ENCODE data around the gene RND2. TPM values are rescaled to one million over a fixed set of nuclear protein-coding genes. Genes with fewer than 3 reads are reported as not detected.

The RND2 gene
- polyA plus RNA-seq, 3 donors: not detected

- Histone ChIP-seq H3K9me3 (replicated peaks in 1 of 2; ENCODE audit: control insufficient read depth in 1 of 2, insufficient read depth in 1 of 2, low read length in 2 of 2) (no peaks in the 10 kb centered on the region), H4K20me1 (ENCODE audit: insufficient read depth, low read length) (peaks cover 24% of the 10 kb centered on the region), H3K4me2 (replicated peaks; ENCODE audit: extremely low read depth, low read length, poor library complexity, severe bottlenecking) (no peak overlapping the region), H3K4me1 (ENCODE audit: control insufficient read depth in 1 of 2, insufficient read depth in 2 of 2, low read length in 2 of 2) (peaks cover 23 to 24% of the 10 kb centered on the region in 2 donors), H3K27me3 (ENCODE audit: control insufficient read depth in 2 of 2, insufficient read depth in 2 of 2, low read length in 2 of 2) (no peaks in the 10 kb centered on the region), H2AFZ (ENCODE audit: insufficient read depth, low read depth, low read length, poor library complexity, severe bottlenecking) (no peak overlapping the region), H3K36me3 (replicated peaks in 1 of 2; ENCODE audit: control insufficient read depth in 1 of 2, insufficient read depth in 2 of 2, low read length in 2 of 2) (peaks cover 39 to 55% of the 10 kb centered on the region in 2 donors), H3K9ac (ENCODE audit: insufficient read depth, low read length, poor library complexity, severe bottlenecking) (no peak overlapping the region), H3K27ac (ENCODE audit: low read depth in 1 of 2, low read length in 2 of 2) (peak overlapping the region in 1 of 2 donors; percentile 55), H3K4me3 (replicated peaks in 1 of 3; ENCODE audit: low read depth in 2 of 3, low read length in 3 of 3) (no peak overlapping the region), H3K79me2 (ENCODE audit: insufficient read depth, low read length) (peaks cover 18% of the 10 kb centered on the region)
- H3K36me3 Mint-ChIP-seq: peaks cover 58 to 60% of the 10 kb centered on the region in 2 donors
- H3K4me3 Mint-ChIP-seq: no peak overlapping the region
- H3K9me3 Mint-ChIP-seq: no peaks in the 10 kb centered on the region
- H3K27me3 Mint-ChIP-seq (ENCODE audit: low read depth in 3 of 3): no peaks in the 10 kb centered on the region
- DNase-seq: no peak
- H3K27ac Mint-ChIP-seq: peak overlapping the region in 1 of 7 donors; percentile 29
- peaks cover 44% of the 10 kb centered on the region for H3K4me1 Mint-ChIP-seq
- TF ChIP-seq CTCF (IDR thresholded peaks at IDR 0.05): no peak
- intact Hi-C loops (cut with micrococcal nuclease): loop anchor here in 1 of 2 donors (10.0 kb wide), 1 partner anchor 112 kb away; the partner anchor contains the start of gene BRCA1
- WGBS (ENCODE audit: insufficient coverage): 93% methylated on average over 8 of the region's 8 CpGs
These were observed 11.7 kb upstream of the RND2 start for GRCh38 chr17:43013296-43013695.

GRCh38 chr17:43014020-43014648 is 10.9 kb upstream of the RND2 start:
- H3K36me3 ChIP-seq (replicated peaks in 1 of 2; ENCODE audit: control insufficient read depth in 1 of 2, insufficient read depth in 2 of 2, low read length in 2 of 2): peaks cover 39 to 55% of the 10 kb centered on the region in 2 donors
- peak overlapping the region; percentile 29 for H3K9ac ChIP-seq (ENCODE audit: insufficient read depth, low read length, poor library complexity, severe bottlenecking)
- H3K4me2 ChIP-seq (replicated peaks; ENCODE audit: extremely low read depth, low read length, poor library complexity, severe bottlenecking): no peak overlapping the region
- no peak overlapping the region for H3K4me3 ChIP-seq (replicated peaks in 1 of 3; ENCODE audit: low read depth in 2 of 3, low read length in 3 of 3)
- H3K79me2 ChIP-seq (ENCODE audit: insufficient read depth, low read length): peaks cover 10% of the 10 kb centered on the region
- no peak overlapping the region for H2AFZ ChIP-seq (ENCODE audit: insufficient read depth, low read depth, low read length, poor library complexity, severe bottlenecking)
- 73% methylated on average over 4 of the region's 12 CpGs for WGBS (ENCODE audit: insufficient coverage)
- DNase-seq: peak in 2 of 3 donors; percentile 22 to 40
- H3K4me1 Mint-ChIP-seq: peaks cover 47% of the 10 kb centered on the region
- intact Hi-C loops (cut with micrococcal nuclease): loop anchor here in 1 of 2 donors (10.0 kb wide), 1 partner anchor 111 kb away; the partner anchor contains the start of gene BRCA1
- no peak for TF ChIP-seq CTCF (IDR thresholded peaks at IDR 0.05)
- no peaks in the 10 kb centered on the region for H3K27me3 Mint-ChIP-seq (ENCODE audit: low read depth in 3 of 3)
- H3K27ac ChIP-seq (ENCODE audit: low read depth in 1 of 2, low read length in 2 of 2): peak overlapping the region; percentile 42 to 55
- H3K36me3 Mint-ChIP-seq: peaks cover 55 to 60% of the 10 kb centered on the region in 2 donors
- H3K27ac Mint-ChIP-seq: peak overlapping the region; percentile 33 to 82 (median 72)
- no peaks in the 10 kb centered on the region for H3K27me3 ChIP-seq (ENCODE audit: control insufficient read depth in 2 of 2, insufficient read depth in 2 of 2, low read length in 2 of 2)
- no peaks in the 10 kb centered on the region for H3K9me3 ChIP-seq (replicated peaks in 1 of 2; ENCODE audit: control insufficient read depth in 1 of 2, insufficient read depth in 1 of 2, low read length in 2 of 2)
- H3K9me3 Mint-ChIP-seq: no peaks in the 10 kb centered on the region
- H3K4me1 ChIP-seq (ENCODE audit: control insufficient read depth in 1 of 2, insufficient read depth in 2 of 2, low read length in 2 of 2): peaks cover 32% of the 10 kb centered on the region in 2 donors
- peaks cover 31% of the 10 kb centered on the region for H4K20me1 ChIP-seq (ENCODE audit: insufficient read depth, low read length)
- H3K4me3 Mint-ChIP-seq: no peak overlapping the region

All from CD14-positive monocyte (primary cell).